RWPE1 (cell line): ENCODE data around the gene BRIP1.

ENCODE experiments used
- CTCF ChIA-PET: fragments of 350-600 bp; sonication (Branson Sonifier 250); formaldehyde crosslinking; extraction: SDS; loops from one replicate; lab custom pipeline; 2021; lab: Yijun Ruan, JAX
- POLR2A ChIA-PET: fragments of 400-600 bp; formaldehyde crosslinking; extraction: SDS; loops from one replicate; lab custom pipeline; 2020; ENCODE audit warnings: antibody characterized with exemption; ENCODE audit not compliant: low non-redundant PET; lab: Yijun Ruan, JAX
- DNase-seq: peaks from one replicate; pipeline ENCODE4 v3.0.0; 2012; ENCODE audit warnings: low spot score
- H3K27ac ChIP-seq: fragments of 450-650 bp; 2 replicates; pipeline ENCODE4 v1.5.1; 2017
- TF ChIP-seq, protein P1 (sequence below): fragments of 450-650 bp; conservative IDR thresholded peaks from 2 replicates; pipeline ENCODE4 v1.5.1; 2017; ENCODE audit warnings: low read depth, mild to moderate bottlenecking

The BRIP1 gene

DNA sequence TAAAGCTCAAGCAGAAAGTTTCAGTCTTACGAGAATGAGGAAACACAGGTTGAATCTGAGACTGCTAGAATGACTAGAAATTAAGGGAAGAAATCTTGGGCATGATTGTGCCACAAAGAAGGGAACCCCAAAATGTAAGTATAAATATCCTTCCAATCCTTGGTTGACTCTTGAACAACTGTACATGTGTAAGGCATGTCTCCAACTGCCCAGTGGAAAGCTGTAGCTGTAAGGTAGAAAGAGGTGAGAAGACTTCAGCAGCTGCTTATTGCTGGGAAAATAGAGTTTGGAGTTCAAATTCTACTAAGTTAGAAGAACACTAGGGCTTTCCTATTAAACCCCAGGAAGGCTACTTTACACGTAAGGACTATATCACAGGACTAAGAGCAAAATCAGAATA lies 212.6 kb downstream of the BRIP1 start:
- no peak overlapping the region for H3K27ac ChIP-seq
- TF ChIP-seq, protein P1, sequence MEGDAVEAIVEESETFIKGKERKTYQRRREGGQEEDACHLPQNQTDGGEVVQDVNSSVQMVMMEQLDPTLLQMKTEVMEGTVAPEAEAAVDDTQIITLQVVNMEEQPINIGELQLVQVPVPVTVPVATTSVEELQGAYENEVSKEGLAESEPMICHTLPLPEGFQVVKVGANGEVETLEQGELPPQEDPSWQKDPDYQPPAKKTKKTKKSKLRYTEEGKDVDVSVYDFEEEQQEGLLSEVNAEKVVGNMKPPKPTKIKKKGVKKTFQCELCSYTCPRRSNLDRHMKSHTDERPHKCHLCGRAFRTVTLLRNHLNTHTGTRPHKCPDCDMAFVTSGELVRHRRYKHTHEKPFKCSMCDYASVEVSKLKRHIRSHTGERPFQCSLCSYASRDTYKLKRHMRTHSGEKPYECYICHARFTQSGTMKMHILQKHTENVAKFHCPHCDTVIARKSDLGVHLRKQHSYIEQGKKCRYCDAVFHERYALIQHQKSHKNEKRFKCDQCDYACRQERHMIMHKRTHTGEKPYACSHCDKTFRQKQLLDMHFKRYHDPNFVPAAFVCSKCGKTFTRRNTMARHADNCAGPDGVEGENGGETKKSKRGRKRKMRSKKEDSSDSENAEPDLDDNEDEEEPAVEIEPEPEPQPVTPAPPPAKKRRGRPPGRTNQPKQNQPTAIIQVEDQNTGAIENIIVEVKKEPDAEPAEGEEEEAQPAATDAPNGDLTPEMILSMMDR = no peak
- no peak for DNase-seq
- POLR2A ChIA-PET = no interaction called here
- CTCF ChIA-PET = interaction anchor here (0.6 kb wide), 1 partner anchor 590 kb away, joined by 7 read pairs; no protein-coding TSS in a partner anchor

DNA sequence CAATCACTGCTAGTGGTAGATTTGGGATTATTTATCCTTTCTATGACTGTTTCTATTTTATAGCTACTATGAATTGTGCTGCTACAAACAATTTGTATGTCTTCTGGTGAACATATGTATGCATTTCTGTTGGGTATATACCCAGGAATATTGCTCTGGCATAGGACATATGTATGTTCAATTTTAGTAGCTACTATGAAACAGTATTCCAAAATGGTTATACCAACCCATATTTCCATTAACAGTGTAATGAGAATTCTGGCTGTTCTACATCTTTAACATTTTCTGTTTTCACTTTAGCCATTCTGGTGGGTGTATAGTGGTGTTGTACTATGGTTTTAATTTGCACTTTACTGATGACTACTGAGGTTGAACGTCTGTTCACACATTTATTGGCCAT lies 214.7 kb downstream of the BRIP1 start:
- POLR2A ChIA-PET = no interaction called here
- CTCF ChIA-PET = no interaction called here
- no peak for DNase-seq
- H3K27ac ChIP-seq = no peak overlapping the region
- TF ChIP-seq, protein P1 = no peak

GRCh38 chr17:61647047-61647446 lies 216.3 kb downstream of the BRIP1 start:
- ChIA-PET POLR2A (no interaction called here), CTCF (interaction anchor here (0.7 kb wide), 1 partner anchor 235 kb away, joined by 3 read pairs; no protein-coding TSS in a partner anchor)

DNA sequence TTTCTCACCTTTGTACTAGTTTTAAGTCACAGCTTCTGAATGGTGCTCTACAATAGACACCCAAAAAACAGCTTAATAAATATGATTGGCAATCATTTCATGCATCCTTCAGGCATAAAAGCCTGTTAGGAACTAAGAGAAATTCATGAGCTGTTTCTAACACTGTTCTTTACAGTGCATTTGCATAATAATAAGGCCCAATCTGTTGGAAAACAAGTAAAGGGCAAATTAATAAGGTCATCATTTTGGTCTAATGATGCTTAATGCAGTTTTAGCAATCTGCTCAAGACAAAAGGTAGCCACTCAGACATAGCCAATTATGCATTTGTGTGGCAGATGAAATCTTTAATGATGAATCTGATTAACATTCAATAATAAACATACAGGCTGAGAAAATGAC lies 216.8 kb downstream of the BRIP1 start:
- no peak for DNase-seq
- CTCF ChIA-PET = no interaction called here

More at GRCh38 chr17:61647047-61647446, 216.3 kb downstream of the BRIP1 start:
- TF ChIP-seq, protein P1 = no peak
- no peak overlapping the region for H3K27ac ChIP-seq
- no peak for DNase-seq

GRCh38 chr17:61645920-61646319 lies 217.4 kb downstream of the BRIP1 start:
- TF ChIP-seq, protein P1 = no peak
- DNase-seq = no peak
- CTCF ChIA-PET = no interaction called here
- POLR2A ChIA-PET = no interaction called here
- H3K27ac ChIP-seq = no peak overlapping the region

More for the DNA sequence above, 216.8 kb downstream of the BRIP1 start:
- POLR2A ChIA-PET = no interaction called here
- H3K27ac ChIP-seq = no peak overlapping the region
- TF ChIP-seq, protein P1 = no peak

GRCh38 chr17:61644800-61645774 lies 218.2 kb downstream of the BRIP1 start:
- TF ChIP-seq, protein P1 = no peak
- DNase-seq = no peak
- CTCF ChIA-PET = interaction anchor here (1.0 kb wide), 1 partner anchor 233 kb away, joined by 3 read pairs; no protein-coding TSS in a partner anchor
- H3K27ac ChIP-seq = no peak overlapping the region
- POLR2A ChIA-PET = no interaction called here
